NCI-H524 (cell line): Measurements from ENCODE around the gene ARHGDIB.

Experiments used
- DNase-seq, 2 experiments: peaks; one replicate each; lab custom pipeline; 2025; lab: John Stamatoyannopoulos, UW

Gene ARHGDIB

DNA sequence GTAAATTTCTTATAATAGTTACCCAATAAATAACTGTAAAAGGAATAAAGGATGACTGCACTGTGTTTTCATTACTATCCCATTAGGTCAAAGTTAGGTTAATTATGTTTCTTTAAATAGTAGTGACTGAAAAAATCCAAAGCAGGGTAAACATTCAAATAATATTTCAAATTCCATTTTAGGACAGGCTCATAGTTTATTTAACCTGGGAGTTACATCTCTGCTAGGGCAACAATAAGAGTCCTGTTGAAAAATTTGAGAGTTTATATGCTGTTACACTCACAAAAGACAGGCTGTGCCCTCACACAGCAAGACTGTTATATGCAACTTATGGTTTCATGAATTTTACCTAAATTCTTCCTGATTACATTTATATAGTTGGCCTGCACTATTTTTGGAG, 31.1 kb downstream of the ARHGDIB start:
- no peak for DNase-seq

DNA sequence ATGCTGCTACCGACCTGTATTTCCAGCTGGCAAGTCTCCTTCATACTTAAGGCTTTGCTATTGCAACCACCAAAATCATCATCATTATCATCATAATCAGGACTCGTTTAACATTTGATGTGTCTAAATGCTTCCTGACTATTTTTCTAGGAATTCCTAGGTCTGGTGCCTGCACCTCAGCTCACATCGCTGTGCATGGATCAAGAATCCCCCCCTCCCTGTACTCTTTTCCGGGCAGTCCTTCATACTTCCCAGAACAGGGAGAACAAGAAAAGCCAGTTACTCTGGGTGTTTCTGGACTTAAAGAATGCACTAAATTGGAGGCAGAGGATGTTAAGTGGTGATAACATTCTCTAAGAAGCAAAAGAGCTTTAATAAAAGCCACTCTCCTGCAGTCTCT, 32.5 kb downstream of the ARHGDIB start:
- DNase-seq = no peak

DNA sequence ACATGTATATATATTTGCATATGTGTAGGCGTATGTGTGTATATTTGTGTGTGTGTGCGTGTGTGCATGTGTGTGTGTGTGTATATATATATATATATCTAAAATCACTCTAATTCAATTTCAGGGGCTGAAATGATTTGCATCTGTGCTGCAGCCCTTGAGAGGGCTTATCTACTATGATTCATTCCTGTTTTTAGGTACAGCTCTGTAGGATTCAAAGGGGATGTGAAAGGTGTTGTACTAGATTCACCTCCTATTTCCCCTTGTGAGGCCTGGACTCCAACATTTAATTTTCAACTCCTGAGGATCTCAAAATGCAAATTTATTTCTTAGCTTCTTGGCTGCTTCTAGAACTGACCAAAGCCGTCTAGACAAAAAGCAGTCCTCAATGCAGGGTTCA, 34.1 kb downstream of the ARHGDIB start:
- DNase-seq = no peak

DNA sequence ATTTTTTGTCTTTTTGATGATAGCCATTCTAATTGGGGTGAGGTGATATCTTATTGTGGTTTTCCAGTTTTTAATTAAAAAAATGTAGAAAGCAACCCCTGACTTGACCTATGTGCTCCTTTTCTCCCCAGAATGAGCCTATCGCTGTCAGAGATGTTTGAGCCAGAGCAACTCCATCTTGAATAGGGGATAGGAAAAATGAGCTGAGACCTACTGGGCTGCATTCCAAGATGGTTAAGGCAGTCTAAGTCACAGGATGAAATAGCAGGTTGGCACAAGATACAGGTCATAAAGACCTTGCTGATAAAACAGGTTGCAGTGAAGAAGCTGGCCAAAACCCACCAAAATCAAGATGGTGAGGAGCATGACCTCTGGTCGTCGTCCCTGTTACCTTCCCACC, 36.9 kb downstream of the ARHGDIB start:
- no peak for DNase-seq

DNA sequence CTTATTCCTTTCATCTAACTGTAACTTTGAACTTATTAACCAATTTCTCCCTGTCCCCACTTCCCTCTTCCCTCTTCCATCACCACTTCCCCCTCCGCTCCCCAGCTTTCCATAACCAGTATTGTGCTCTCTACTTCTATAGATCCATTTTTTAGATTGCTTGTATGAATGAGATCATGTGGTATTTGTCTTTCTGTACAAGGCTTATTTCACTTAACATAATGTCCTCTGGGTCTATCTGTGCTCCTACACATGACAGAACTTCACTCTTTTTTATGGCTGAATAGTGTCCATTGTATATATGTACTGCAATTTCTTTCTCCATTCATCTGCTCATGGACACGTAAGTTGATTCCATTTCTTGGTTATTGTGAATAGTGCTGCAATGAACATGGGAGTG, 37.5 kb downstream of the ARHGDIB start:
- no peak for DNase-seq

DNA sequence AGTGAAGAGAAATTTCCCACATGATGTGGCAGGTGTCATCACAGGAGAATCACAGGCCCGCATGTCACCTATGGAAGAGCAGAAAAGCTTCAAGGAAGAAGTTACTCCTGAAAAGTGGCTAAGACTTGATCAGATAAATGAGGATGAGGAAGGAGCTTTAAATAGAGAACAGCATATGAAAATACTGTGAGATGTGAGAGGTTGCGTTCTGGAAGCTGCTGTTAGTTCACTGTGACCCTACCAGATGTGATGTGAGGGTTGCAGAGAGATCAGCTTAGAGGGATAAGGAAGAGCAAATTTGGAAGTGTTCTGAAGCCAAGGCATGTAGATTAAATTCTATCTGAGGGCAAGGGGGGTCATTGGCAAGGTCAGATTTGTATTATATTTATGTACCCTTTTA, 40.2 kb downstream of the ARHGDIB start:
- DNase-seq = no peak

DNA sequence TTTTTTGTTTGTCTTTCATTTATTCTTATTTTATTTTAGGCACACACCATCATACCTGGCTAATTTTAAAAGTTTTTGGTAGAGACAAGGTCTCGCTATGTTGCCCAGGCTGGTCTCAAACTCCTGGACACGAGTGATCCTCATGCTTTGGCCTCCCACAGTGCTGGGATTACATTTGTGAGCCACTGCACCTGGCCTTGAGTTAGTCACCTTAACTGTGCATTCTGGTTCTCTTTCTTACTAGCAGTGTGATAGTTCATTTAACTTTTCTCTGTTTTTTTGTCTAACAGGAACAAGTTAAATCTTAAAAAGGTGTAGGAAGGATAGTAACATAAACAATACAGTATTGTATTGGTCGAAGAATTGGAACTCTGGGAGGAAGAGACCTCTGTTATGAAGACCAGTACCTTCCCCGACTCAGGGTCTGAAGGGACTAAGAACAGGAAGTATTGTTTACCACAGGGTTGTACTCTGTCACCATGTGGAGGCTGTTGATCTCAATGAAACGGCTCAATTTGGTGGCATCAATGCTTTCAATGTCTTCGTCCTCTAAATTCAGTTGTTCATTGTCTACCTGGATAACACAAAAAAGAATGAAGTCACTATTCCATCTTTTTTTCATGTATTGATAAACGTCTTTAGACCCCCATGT, 40.8 kb downstream of the ARHGDIB start:
- DNase-seq = no peak

DNA sequence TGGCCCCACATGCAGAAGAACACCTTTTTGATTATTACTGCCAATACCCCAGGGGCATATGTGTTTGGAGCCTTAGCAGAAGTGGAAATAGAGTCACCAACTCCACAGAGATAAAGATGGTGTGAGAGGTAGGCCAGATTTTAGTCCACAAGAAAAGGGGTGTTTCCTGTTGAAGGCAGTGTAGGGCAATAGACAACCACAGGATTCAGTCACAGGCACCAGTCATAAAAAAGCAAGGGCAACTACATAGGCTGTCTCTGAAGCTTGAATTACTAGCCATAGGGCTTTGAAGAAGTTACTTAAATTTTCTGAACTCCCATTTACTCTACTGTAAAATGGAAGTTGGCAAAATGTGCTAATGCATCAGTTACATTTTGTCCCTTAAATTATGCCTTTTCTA, 41.9 kb downstream of the ARHGDIB start:
- no peak for DNase-seq

DNA sequence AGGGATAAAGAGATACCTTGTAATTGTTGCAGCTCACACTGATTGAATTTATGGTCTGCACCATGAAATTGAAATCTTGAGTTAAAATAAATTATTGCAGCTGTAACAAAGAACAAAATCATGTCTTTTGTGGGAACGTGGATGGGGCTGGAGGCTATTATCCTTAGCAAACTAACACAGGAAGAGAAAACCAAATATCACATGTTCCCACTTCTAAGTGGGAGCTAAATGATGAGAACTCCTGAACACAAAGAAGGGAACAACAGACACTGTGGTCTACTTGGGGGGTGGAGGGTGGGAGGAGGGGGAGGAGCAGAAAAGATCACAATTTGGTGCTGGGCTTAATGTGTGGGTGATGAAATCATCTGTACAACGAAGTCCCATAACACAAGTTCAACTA, 45.7 kb downstream of the ARHGDIB start:
- DNase-seq = no peak

DNA sequence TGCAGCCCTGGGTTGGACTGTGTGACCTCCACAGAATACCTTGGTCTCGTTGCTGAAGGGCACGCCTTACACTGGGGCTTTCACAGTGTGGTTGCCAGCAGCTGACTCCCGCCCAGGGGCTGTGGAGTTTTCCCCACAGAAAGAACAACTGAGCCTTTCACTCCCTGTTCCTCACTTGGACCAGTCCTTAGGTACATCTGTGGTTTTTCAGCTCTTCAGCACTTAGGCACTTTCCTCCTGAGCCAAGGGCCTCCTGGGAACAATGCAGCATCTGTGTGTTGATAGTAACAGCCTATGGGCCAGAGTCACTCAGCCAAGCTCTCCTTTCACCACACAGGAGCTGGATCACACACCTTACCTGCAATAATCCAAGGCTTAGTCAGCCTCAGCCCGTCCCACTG, 48.0 kb downstream of the ARHGDIB start:
- peak in 1 of 2 experiments; percentile 30 for DNase-seq

DNA sequence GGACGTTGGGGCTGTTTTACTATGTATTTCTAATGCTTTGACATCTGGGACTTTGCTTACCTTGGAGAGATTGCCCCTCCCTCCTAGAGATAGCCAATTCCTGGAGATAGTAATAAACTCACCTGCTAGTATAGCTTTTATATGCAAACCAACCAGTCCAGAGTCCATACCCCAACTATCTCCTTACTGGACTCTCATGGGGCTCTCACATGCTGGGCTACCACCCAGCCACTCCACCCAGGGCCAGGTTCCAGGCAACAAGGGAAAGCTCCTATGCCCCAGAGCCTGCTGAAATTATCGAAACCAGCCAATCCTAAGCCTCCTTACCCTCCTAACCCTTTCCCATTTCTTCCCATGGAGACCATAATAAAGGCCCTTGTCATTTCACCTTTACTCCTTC, 50.3 kb downstream of the ARHGDIB start:
- no peak for DNase-seq

DNA sequence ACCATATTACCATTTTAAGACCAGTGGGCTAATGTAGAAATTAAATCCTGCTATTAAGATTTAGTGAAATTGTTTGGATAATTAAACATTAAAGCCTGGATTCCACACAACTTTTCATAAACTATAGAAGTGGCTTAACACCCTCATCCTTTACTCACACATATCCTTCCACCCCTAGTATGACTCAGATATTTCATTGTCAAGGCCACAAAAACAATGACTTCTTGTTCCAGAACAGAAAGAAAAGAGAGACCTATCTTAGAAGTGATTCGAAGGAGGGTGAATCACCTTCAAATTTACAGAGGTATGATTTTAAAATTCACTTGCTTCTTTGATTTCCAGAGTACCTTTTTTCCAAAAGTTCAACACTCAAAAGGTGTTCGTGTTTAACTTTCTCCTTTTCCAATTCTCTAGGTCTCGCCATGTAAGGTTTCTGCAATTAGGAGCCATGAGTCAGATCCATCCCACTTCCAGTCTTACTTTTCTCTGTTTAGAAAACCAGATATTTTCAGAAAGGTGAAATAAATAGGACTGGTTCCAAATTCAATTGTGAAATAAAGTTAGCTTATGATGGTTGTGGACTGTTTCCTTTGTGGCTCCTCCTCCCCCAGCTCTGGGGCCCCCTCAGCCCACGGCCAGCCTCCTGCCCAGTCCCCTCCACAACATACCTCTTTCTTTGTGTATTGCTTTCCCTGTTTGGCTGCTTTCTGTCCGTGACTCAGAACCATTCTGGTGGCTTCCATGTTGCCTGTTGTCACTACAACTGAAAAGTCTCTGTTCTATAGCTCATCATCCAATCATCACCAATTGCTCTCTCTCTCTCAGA, 51.1 kb downstream of the ARHGDIB start:
- no peak for DNase-seq

DNA sequence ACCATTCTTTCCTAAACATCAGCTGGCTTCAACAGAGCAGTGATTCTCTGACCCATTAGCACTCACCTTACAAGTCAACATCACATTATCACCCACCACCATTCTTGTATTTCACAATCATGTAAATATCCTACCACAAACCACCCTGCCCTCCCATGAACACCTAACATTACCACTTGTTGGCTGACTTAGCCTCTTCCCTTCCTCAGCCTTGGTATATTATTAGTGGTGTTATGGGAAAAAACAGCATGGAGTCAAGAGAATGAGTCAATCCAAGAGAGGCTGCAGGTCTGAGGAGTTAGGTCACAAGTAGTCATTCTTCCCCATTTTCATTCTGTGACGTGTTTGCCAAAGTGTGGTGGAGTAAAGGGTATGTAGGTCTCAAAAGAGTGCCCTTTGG, 53.4 kb downstream of the ARHGDIB start:
- DNase-seq = no peak

DNA sequence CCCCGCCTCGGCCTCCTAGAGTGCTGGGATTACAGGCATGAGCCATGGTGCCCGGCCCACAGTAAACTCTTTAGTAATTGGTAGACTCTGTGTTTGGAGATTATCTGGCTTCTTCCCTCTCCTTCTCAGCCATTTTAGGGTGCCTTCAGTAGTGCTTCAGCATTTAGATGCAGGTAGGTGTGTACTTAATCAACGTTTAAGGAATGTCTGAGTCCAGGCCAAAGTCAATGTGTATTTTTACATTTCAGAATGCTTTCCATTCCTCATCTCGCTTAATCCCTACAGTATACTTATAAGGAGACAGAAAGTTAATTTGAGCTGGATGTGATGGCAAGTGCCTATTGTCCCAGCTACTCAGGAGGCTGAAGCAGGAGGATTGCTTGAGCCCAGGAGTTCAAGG, 55.3 kb downstream of the ARHGDIB start:
- no peak for DNase-seq

DNA sequence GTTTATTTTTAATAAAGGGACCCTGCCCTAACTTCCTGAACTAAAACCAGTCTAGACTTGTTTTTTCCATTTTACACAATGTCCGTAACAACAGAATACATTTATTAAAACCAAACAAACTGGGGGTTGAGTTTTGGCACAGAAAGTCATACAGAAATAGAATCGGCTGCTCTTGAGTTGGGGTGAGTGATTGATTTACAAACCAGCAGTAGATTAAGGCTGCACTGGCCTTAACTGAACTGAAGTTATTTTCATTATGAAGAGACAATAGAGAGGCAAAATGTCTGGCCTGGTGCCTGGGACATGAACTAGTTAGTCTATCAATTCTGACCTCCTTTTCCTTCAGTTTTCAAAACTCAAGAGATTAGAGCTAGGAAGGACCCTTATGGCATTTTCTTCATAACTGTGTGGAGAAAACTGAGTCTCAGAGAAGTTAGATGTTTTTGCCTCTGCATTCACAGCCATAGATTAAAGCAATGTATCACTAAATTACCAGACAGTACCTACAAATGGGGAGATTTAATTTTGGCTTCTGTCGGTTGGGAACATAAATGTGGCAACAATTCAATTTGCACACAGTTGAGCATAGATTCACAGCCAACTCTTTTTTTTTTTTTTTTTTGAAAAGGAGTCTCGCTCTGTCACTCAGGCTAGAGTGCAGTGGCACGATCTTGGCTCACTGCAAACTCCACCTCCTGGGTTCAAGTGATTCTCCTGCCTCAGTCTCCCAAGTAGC, 56.0 kb downstream of the ARHGDIB start:
- DNase-seq = no peak

DNA sequence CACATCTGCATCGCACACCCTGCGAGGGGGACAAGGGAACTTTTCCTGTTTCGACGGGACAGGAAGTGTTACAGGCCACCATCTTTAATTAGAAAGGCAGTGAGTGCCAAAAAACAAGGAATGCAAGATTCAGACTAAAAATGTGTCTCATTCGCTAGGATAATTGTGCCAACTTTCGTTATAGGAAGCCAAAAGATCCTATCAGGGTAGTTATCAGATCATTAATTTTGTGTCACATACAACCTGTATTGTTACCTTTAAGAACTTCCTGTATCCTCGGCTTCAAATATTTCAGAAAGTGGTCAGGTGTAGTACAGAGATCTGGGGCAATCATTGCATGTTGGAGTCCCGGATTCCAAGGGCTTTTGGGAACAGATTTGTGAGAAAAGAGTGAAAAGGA, 56.5 kb downstream of the ARHGDIB start:
- DNase-seq = no peak

DNA sequence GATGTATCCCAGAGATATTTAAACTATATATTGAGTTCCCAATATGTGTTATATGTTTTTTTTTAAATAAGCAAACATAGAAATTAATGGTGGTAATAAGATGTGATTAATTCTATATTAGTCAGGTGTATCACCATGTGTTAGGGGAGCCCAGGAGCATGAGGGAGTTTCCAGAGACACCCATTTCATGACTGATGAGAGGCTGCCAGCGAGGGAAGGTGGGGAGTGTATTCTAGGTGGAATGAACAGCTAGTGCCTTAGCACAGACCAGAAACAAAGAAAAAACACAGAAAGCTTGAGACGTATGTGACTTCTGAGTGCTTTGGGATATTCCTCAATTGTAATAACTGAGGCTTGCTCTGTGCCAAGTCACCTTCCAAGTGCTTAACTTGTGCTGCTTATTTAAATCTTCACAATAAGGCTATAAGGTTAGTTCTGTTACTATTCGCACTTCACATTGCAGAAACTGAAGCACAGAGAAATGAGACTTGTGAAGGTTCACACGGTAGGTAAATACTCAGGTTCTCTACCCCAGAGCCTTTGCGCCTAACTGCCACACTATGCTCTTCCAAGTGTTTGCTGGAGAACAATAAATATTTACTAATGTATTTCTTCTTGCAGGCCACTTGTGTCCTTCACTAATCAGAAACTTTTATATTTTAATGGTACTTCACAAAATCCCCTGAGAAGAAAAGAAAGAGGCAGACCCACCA, 57.9 kb downstream of the ARHGDIB start:
- DNase-seq = no peak

DNA sequence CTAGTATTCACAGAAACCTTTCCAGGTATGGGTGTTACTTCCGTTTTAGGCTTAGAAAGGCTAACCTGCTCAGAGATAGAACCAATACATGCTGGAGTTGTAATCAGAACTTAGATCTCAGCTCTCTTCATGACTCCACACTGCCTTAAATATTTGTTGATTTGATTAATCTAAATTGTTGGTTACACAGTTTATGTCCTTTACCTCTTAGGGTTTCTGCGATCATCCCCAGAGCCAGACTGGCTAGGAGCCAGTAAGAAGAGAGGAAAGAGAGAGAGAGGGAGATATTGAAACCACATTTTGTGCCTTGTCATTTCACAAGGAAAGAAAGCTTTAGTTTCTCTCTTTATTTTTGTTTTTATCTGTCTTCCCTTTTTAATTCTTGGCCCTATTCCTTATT, 58.9 kb downstream of the ARHGDIB start:
- DNase-seq = no peak

DNA sequence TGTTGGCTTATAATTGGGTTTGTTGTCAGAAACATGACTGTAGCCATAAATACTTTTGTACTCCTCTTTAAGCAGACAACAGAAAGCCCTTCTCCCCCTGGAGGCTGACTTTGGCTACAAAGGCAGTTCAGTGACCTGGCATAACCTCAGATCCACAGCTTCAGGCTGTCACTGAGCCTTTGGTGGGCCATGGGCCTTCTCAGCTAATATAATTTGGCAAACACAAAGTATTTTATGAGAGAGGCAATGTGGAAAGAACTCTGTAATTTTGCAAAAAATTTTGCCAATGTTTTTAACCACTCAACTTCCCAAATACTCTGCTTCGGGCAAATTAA, 60.2 kb downstream of the ARHGDIB start:
- no peak for DNase-seq

DNA sequence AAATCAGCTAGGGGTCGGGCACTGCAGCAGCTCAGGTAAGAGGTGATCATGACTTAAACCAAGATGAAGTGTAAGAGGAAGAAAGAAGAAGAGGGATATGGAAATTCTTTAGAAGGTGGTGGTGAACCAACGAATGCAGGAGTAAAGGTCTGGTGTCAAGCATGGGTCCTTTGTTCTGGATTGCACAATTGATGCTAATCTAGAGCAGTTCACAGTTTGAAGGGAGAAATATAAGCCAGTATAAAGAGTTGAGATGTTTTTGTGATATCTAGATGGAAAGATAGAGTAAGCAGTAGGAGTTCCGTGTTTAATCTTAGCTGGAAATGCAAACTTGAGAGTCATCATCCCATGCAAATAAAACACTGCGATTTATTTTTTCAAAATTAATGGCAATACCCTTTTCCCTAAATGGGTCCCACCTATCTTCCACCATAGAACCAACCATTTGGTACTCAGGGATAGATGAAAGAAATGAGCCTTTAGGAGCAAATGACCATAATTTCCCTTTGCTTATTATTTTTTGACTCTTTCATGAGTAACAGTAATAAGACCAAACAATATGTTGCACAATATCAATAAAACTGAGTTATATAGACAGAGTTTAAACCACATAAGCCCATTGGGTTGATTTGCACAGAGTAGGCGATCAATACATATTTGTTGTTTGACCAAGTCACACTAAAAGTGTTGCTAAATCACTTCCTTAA, 60.7 kb downstream of the ARHGDIB start:
- DNase-seq = no peak

DNA sequence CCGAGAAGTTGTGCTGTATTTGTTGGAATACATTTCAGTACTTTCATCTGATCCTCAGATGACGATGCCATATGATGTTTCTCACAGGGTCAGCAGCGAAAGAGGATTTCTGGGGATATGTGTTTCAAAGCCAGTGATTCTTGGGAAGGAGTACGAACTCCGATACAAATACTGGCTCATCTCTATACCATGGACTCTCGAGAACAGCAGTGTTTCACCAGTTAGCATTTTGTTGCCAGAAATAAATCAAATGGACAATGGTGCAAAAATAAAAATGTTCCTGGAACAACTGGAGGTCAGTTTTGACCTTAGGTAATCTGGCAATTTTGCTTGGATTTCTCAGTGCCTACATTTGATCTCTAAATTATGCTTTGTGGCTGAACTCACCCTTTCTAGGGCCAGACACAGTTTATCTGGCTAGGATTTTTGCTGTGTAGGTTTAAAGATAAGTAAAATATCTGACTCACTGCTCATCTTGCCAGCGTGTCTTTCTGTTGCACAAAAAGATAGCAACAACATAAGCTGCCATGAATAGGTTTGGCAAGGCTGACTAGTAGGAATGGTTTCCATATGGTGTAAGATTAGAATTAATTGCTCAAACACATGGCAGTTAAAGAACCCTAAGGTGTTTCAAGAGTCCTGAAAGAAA, 64.8 kb downstream of the ARHGDIB start:
- peak in 1 of 2 experiments; percentile 78 for DNase-seq
